Upper lobe of left lung (tissue), 6 donors: ENCODE measurements around the gene NFS1. TPM values are rescaled to one million over a fixed set of nuclear protein-coding genes. Genes with fewer than 3 reads are reported as not detected.

Experiments
- ATAC-seq, 2 donors: fragments of 200-7000 bp; cut with Tn5 transposase; one replicate each; pipeline ENCODE4 v1.9.1; 2022; ENCODE audit warnings: mild to moderate bottlenecking in 2 of 2, moderate library complexity in 2 of 2; ENCODE audit not compliant: low FRiP score in 2 of 2
- DNase-seq, 2 donors: peaks; one replicate each; pipeline ENCODE4 v3.0.0-alpha.2; 2019 to 2020
- H3K27ac ChIP-seq, 4 donors: fragments of 200-600 bp; sonication (generic); one replicate each; pipeline ENCODE4 v1.5.1; 2016 to 2019
- H3K27me3 ChIP-seq, 4 donors: fragments of 200-600 bp; sonication (generic); one replicate each; pipeline ENCODE4 v1.5.1; 2017 to 2019
- H3K36me3 ChIP-seq, 4 donors: fragments of 200-600 bp; sonication (generic); one replicate each; pipeline ENCODE4 v1.5.1; 2016 to 2019
- H3K4me1 ChIP-seq, 4 donors: fragments of 200-600 bp; sonication (generic); one replicate each; pipeline ENCODE4 v1.5.1; 2018 to 2019
- H3K4me3 ChIP-seq, 4 donors: fragments of 200-600 bp; sonication (generic); one replicate each; pipeline ENCODE4 v1.5.1; 2017 to 2019; ENCODE audit warnings: mild to moderate bottlenecking in 2 of 4, moderate library complexity in 1 of 4
- H3K9me3 ChIP-seq, 4 donors: fragments of 200-600 bp; sonication (generic); one replicate each; pipeline ENCODE4 v1.5.1; 2018 to 2019
- CTCF ChIP-seq, 6 experiments: fragments of 450-650 bp in 4 of 6; fragments of 200-600 bp in 2 of 6; sonication (generic) in 2 of 6; IDR thresholded peaks; one replicate each; pipeline ENCODE4 v1.5.1; 2016 to 2019; ENCODE audit warnings: antibody characterized with exemption in 6 of 6
- EP300 ChIP-seq, 4 donors: sonication (generic); formaldehyde crosslinking; IDR thresholded peaks; one replicate each; pipeline ENCODE4 v1.5.1; 2017; ENCODE audit warnings: antibody characterized with exemption in 4 of 4, control low read depth in 2 of 4
- POLR2A ChIP-seq, 4 donors: fragments of 450-650 bp; IDR thresholded peaks; one replicate each; pipeline ENCODE4 v1.5.1; 2016 to 2017; ENCODE audit warnings: antibody characterized with exemption in 4 of 4, mild to moderate bottlenecking in 2 of 4
- POLR2AphosphoS5 ChIP-seq, 2 donors: sonication (generic); formaldehyde crosslinking; IDR thresholded peaks; one replicate each; pipeline ENCODE4 v1.5.1; 2017; ENCODE audit warnings: antibody characterized with exemption in 2 of 2
- WGBS, 2 donors: methylation state at CpG; one replicate each; pipeline ENCODE4 v1.1.5; 2017 to 2018; 5-methylcytosine and 5-hydroxymethylcytosine counted together
- total RNA-seq, 6 donors: library from RNA; depleted of rRNA in 4 of 6; stranded (reverse); fragments of >200 nt in 4 of 6; gene quantifications; one replicate each; pipeline versions ENCODE4 v1.1.0 to v1.2.1, GENCODE V29; 2016 to 2021
- donor health status: DM: no; HTN: no; CAD: no; lungs with moderate emphysema.
- donor health status: DM: no; HTN: yes; CAD: no; lungs with severe emphysema.

The NFS1 gene
- total RNA-seq, 6 donors from 2014 or later, result 16.2 to 90.1 (median 22.6) TPM

- H3K9me3 ChIP-seq, result no peaks in the 10 kb centered on the region
- no peak overlapping the region for H3K4me3 ChIP-seq
- H3K27ac ChIP-seq, result no peak overlapping the region
- DNase-seq, result no peak
- no peak for ATAC-seq
- peaks cover 3 to 18% (median 11%) of the 10 kb centered on the region in 4 donors for H3K36me3 ChIP-seq
- TF ChIP-seq EP300 (IDR thresholded peaks at IDR 0.05) (no peak), POLR2A (IDR thresholded peaks at IDR 0.05) (no peak), POLR2AphosphoS5 (IDR thresholded peaks at IDR 0.05) (no peak), CTCF (IDR thresholded peaks at IDR 0.05) (no peak)
- H3K4me1 ChIP-seq, result peaks cover 0 to 21% (median 15%) of the 10 kb centered on the region in 4 donors
- no peaks in the 10 kb centered on the region for H3K27me3 ChIP-seq
These were observed 50.3 kb downstream of the NFS1 start for GRCh38 chr20:35648836-35649235.

GRCh38 chr20:35644806-35645205 lies 54.3 kb downstream of the NFS1 start:
- no peak overlapping the region for H3K27ac ChIP-seq
- no peaks in the 10 kb centered on the region for H3K9me3 ChIP-seq
- ATAC-seq, result no peak
- WGBS, 2 donors, result 81 to 90% methylated on average over 2 of the region's 2 CpGs
- TF ChIP-seq POLR2AphosphoS5 (IDR thresholded peaks at IDR 0.05), result no peak
- TF ChIP-seq CTCF (IDR thresholded peaks at IDR 0.05), result no peak
- no peak for TF ChIP-seq EP300 (IDR thresholded peaks at IDR 0.05)
- no peak for TF ChIP-seq POLR2A (IDR thresholded peaks at IDR 0.05)
- DNase-seq, result no peak
- H3K4me3 ChIP-seq, result no peak overlapping the region
- no peaks in the 10 kb centered on the region for H3K36me3 ChIP-seq
- no peaks in the 10 kb centered on the region for H3K27me3 ChIP-seq
- peaks cover 0 to 12% (median 6%) of the 10 kb centered on the region in 4 donors for H3K4me1 ChIP-seq

GRCh38 chr20:35643045-35643444 lies 56.1 kb downstream of the NFS1 start:
- Histone ChIP-seq H3K27me3 (no peaks in the 10 kb centered on the region), H3K36me3 (no peaks in the 10 kb centered on the region), H3K4me3 (no peak overlapping the region), H3K27ac (no peak overlapping the region), H3K9me3 (no peaks in the 10 kb centered on the region), H3K4me1 (no peaks in the 10 kb centered on the region)
- 93 to 94% methylated on average over 7 of the region's 7 CpGs for WGBS, 2 donors
- no peak for TF ChIP-seq CTCF (IDR thresholded peaks at IDR 0.05)
- TF ChIP-seq POLR2AphosphoS5 (IDR thresholded peaks at IDR 0.05), result no peak
- no peak for TF ChIP-seq EP300 (IDR thresholded peaks at IDR 0.05)
- TF ChIP-seq POLR2A (IDR thresholded peaks at IDR 0.05), result no peak
- DNase-seq (no peak), ATAC-seq (no peak)

GRCh38 chr20:35641743-35642142 lies 57.4 kb downstream of the NFS1 start:
- H3K9me3 ChIP-seq, result no peaks in the 10 kb centered on the region
- no peaks in the 10 kb centered on the region for H3K27me3 ChIP-seq
- ATAC-seq (no peak), DNase-seq (no peak)
- H3K36me3 ChIP-seq, result no peaks in the 10 kb centered on the region
- TF ChIP-seq CTCF (IDR thresholded peaks at IDR 0.05) (no peak), POLR2AphosphoS5 (IDR thresholded peaks at IDR 0.05) (no peak), POLR2A (IDR thresholded peaks at IDR 0.05) (no peak), EP300 (IDR thresholded peaks at IDR 0.05) (no peak)
- no peak overlapping the region for H3K27ac ChIP-seq
- H3K4me3 ChIP-seq, result no peak overlapping the region
- WGBS, 2 donors, result 70 to 81% methylated on average over 4 of the region's 4 CpGs
- H3K4me1 ChIP-seq, result no peaks in the 10 kb centered on the region

GRCh38 chr20:35640724-35641123 lies 58.4 kb downstream of the NFS1 start:
- no peak for TF ChIP-seq POLR2AphosphoS5 (IDR thresholded peaks at IDR 0.05)
- TF ChIP-seq EP300 (IDR thresholded peaks at IDR 0.05), result no peak
- no peak for TF ChIP-seq CTCF (IDR thresholded peaks at IDR 0.05)
- TF ChIP-seq POLR2A (IDR thresholded peaks at IDR 0.05), result no peak
- Histone ChIP-seq H3K4me3 (no peak overlapping the region), H3K36me3 (no peaks in the 10 kb centered on the region), H3K27ac (no peak overlapping the region), H3K4me1 (peaks cover 0 to 5% (median 2%) of the 10 kb centered on the region in 4 donors), H3K27me3 (no peaks in the 10 kb centered on the region), H3K9me3 (no peaks in the 10 kb centered on the region)
- 81 to 94% methylated on average over 3 of the region's 3 CpGs for WGBS, 2 donors
- DNase-seq, result no peak
- ATAC-seq, result no peak
